Naive B cell (primary cell): ENCODE measurements around the gene SUN2. TPM values are rescaled to one million over a fixed set of nuclear protein-coding genes. Genes with fewer than 3 reads are reported as not detected.

ENCODE experiments used
- ATAC-seq, 2 donors: fragments of 150-1000 bp; cut with Tn5 transposase; 2 replicates each; pipeline ENCODE4 v1.10.0; 2021; ENCODE audit warnings: low read depth in 2 of 2, mild to moderate bottlenecking in 2 of 2, moderate library complexity in 2 of 2
- DNase-seq: peaks from one replicate; pipeline ENCODE4 v3.0.0; 2022
- H3K27ac Mint-ChIP-seq, 6 donors: one replicate each; pipeline ENCODE4 v1.8.0; 2020 to 2022; ENCODE audit warnings: mild to moderate bottlenecking in 6 of 6, mixed read lengths in 6 of 6, moderate library complexity in 5 of 6, inconsistent platforms in 2 of 6
- H3K27me3 Mint-ChIP-seq, 3 donors: one replicate each; pipeline ENCODE4 v1.8.0; 2021 to 2022; ENCODE audit warnings: mixed read lengths in 3 of 3, mild to moderate bottlenecking in 1 of 3
- H3K36me3 Mint-ChIP-seq, 2 donors: one replicate each; pipeline ENCODE4 v1.8.0; 2020 to 2022; ENCODE audit warnings: mixed read lengths in 2 of 2, inconsistent platforms in 1 of 2, mild to moderate bottlenecking in 1 of 2
- H3K4me1 Mint-ChIP-seq, 3 donors: one replicate each; pipeline ENCODE4 v1.8.0; 2020 to 2022; ENCODE audit warnings: mixed read lengths in 3 of 3, inconsistent platforms in 1 of 3, mild to moderate bottlenecking in 1 of 3, moderate library complexity in 1 of 3
- H3K4me3 Mint-ChIP-seq, 8 donors: one replicate each; pipeline ENCODE4 v1.8.0; 2020 to 2022; ENCODE audit warnings: mild to moderate bottlenecking in 8 of 8, mixed read lengths in 8 of 8, moderate library complexity in 8 of 8, inconsistent platforms in 2 of 8
- H3K9me3 Mint-ChIP-seq, 7 donors: one replicate each; pipeline ENCODE4 v1.8.0; 2020 to 2022; ENCODE audit warnings: mixed read lengths in 7 of 7, mild to moderate bottlenecking in 5 of 7, inconsistent platforms in 2 of 7, moderate library complexity in 1 of 7
- polyA plus RNA-seq, 6 donors: library from polyadenylated mRNA; unstranded; fragments of 300-500 nt; fragmentation: Illumina TruSeq; gene quantifications; one replicate each; pipeline ENCODE4 v1.2.3, GENCODE V29; 2021; ENCODE audit warnings: low read depth in 6 of 6

Gene SUN2
- polyA plus RNA-seq, 6 donors from 2014 or later, result 146 to 327 (median 208) TPM

- peak overlapping the region; percentile 78 to 99 (median 97) for H3K27ac Mint-ChIP-seq
- H3K9me3 Mint-ChIP-seq, result no peaks in the 10 kb centered on the region
These were observed 465 bp downstream of the SUN2 start for GRCh38 chr22:38755155-38755910.

GRCh38 chr22:38754751-38755154, 1.0 kb downstream of the SUN2 start:
- Mint-ChIP-seq H3K9me3 (no peaks in the 10 kb centered on the region), H3K27me3 (no peaks in the 10 kb centered on the region), H3K36me3 (peaks cover 9 to 13% of the 10 kb centered on the region in 2 donors), H3K4me3 (peak overlapping the region; percentile 94 to 100 (median 99)), H3K27ac (peak overlapping the region; percentile 78 to 99 (median 97)), H3K4me1 (peaks cover 69 to 84% (median 70%) of the 10 kb centered on the region in 3 donors)
- ATAC-seq, result no peak
- no peak for DNase-seq

More at GRCh38 chr22:38755155-38755910, 465 bp downstream of the SUN2 start:
- peaks cover 64 to 79% (median 65%) of the 10 kb centered on the region in 3 donors for H3K4me1 Mint-ChIP-seq
- H3K27me3 Mint-ChIP-seq, result no peaks in the 10 kb centered on the region
- peak overlapping the region; percentile 94 to 100 (median 99) for H3K4me3 Mint-ChIP-seq
- peaks cover 9 to 13% of the 10 kb centered on the region in 2 donors for H3K36me3 Mint-ChIP-seq
- ATAC-seq, result peak; percentile 2 to 8
- peak; percentile 51 for DNase-seq

GRCh38 chr22:38753948-38754750, 1.6 kb downstream of the SUN2 start:
- Mint-ChIP-seq H3K4me1 (peaks cover 69 to 83% (median 71%) of the 10 kb centered on the region in 3 donors), H3K27me3 (no peaks in the 10 kb centered on the region), H3K9me3 (no peaks in the 10 kb centered on the region), H3K27ac (peak overlapping the region; percentile 78 to 99 (median 97)), H3K36me3 (peaks cover 9 to 13% of the 10 kb centered on the region in 2 donors), H3K4me3 (peak overlapping the region; percentile 94 to 100 (median 99))
- DNase-seq (no peak), ATAC-seq (no peak)

GRCh38 chr22:38751422-38752346, 4.1 kb downstream of the SUN2 start:
- H3K4me1 Mint-ChIP-seq, result peaks cover 47 to 61% (median 47%) of the 10 kb centered on the region in 3 donors
- ATAC-seq (peak; percentile 64 to 65), DNase-seq (peak; percentile 89)
- no peaks in the 10 kb centered on the region for H3K27me3 Mint-ChIP-seq
- peaks cover 9 to 13% of the 10 kb centered on the region in 2 donors for H3K36me3 Mint-ChIP-seq
- H3K4me3 Mint-ChIP-seq, result peak overlapping the region; percentile 80 to 99 (median 96)
- no peaks in the 10 kb centered on the region for H3K9me3 Mint-ChIP-seq
- peak overlapping the region; percentile 96 to 100 (median 99) for H3K27ac Mint-ChIP-seq

GRCh38 chr22:38751066-38751421, 4.8 kb downstream of the SUN2 start:
- H3K4me1 Mint-ChIP-seq, result peaks cover 43 to 57% (median 44%) of the 10 kb centered on the region in 3 donors
- H3K27me3 Mint-ChIP-seq, result no peaks in the 10 kb centered on the region
- peaks cover 9 to 13% of the 10 kb centered on the region in 2 donors for H3K36me3 Mint-ChIP-seq
- DNase-seq (no peak), ATAC-seq (no peak)
- H3K27ac Mint-ChIP-seq, result peak overlapping the region; percentile 96 to 100 (median 99)
- H3K9me3 Mint-ChIP-seq, result no peaks in the 10 kb centered on the region
- peak overlapping the region; percentile 80 to 99 (median 96) for H3K4me3 Mint-ChIP-seq

GRCh38 chr22:38750638-38751037, 5.2 kb downstream of the SUN2 start:
- Mint-ChIP-seq H3K9me3 (no peaks in the 10 kb centered on the region), H3K27me3 (no peaks in the 10 kb centered on the region), H3K27ac (peak overlapping the region in 4 of 6 donors; percentile 14 to 99 (median 85)), H3K4me1 (peaks cover 43 to 57% (median 44%) of the 10 kb centered on the region in 3 donors), H3K4me3 (peak overlapping the region in 6 of 8 donors; percentile 62 to 99 (median 94)), H3K36me3 (peaks cover 9 to 13% of the 10 kb centered on the region in 2 donors)
- ATAC-seq (no peak), DNase-seq (no peak)

GRCh38 chr22:38750104-38750503, 5.7 kb downstream of the SUN2 start:
- Mint-ChIP-seq H3K36me3 (peaks cover 9 to 11% of the 10 kb centered on the region in 2 donors), H3K4me3 (peak overlapping the region in 4 of 8 donors; percentile 56 to 99 (median 66)), H3K27ac (peak overlapping the region in 5 of 6 donors; percentile 33 to 99 (median 74)), H3K4me1 (peaks cover 43 to 57% (median 43%) of the 10 kb centered on the region in 3 donors), H3K27me3 (no peaks in the 10 kb centered on the region), H3K9me3 (no peaks in the 10 kb centered on the region)
- ATAC-seq, result no peak
- DNase-seq, result no peak

GRCh38 chr22:38748487-38749136, 7.2 kb downstream of the SUN2 start:
- H3K4me1 Mint-ChIP-seq, result peaks cover 30 to 48% (median 38%) of the 10 kb centered on the region in 3 donors
- H3K36me3 Mint-ChIP-seq, result peaks cover 7 to 9% of the 10 kb centered on the region in 2 donors
- H3K27me3 Mint-ChIP-seq, result no peaks in the 10 kb centered on the region
- peak overlapping the region in 1 of 8 donors; percentile 64 for H3K4me3 Mint-ChIP-seq
- peak overlapping the region in 3 of 6 donors; percentile 56 to 82 (median 61) for H3K27ac Mint-ChIP-seq
- ATAC-seq (no peak), DNase-seq (no peak)
- H3K9me3 Mint-ChIP-seq, result no peaks in the 10 kb centered on the region

- DNase-seq, result no peak
- Mint-ChIP-seq H3K9me3 (no peaks in the 10 kb centered on the region), H3K36me3 (no peaks in the 10 kb centered on the region), H3K27me3 (no peaks in the 10 kb centered on the region), H3K27ac (peak overlapping the region in 2 of 6 donors; percentile 41 to 57), H3K4me3 (no peak overlapping the region), H3K4me1 (peaks cover 7 to 21% (median 17%) of the 10 kb centered on the region in 3 donors)
- ATAC-seq, result no peak
These were observed 9.9 kb downstream of the SUN2 start for GRCh38 chr22:38745676-38746460.

GRCh38 chr22:38744981-38745380, 10.8 kb downstream of the SUN2 start:
- Mint-ChIP-seq H3K27me3 (no peaks in the 10 kb centered on the region), H3K4me1 (peaks cover 3 to 15% (median 13%) of the 10 kb centered on the region in 3 donors), H3K4me3 (no peak overlapping the region), H3K27ac (peak overlapping the region in 2 of 6 donors; percentile 31 to 57), H3K9me3 (no peaks in the 10 kb centered on the region), H3K36me3 (no peaks in the 10 kb centered on the region)
- DNase-seq, result no peak
- no peak for ATAC-seq

GRCh38 chr22:38742176-38742942, 13.4 kb downstream of the SUN2 start:
- Mint-ChIP-seq H3K4me3 (no peak overlapping the region), H3K4me1 (peaks cover 4 to 10% (median 8%) of the 10 kb centered on the region in 3 donors), H3K27me3 (no peaks in the 10 kb centered on the region), H3K9me3 (no peaks in the 10 kb centered on the region), H3K36me3 (peaks cover 0 to 11% of the 10 kb centered on the region in 2 donors), H3K27ac (peak overlapping the region in 4 of 6 donors; percentile 53 to 76 (median 64))
- DNase-seq (no peak), ATAC-seq (no peak)
